ENCODE measurements around the gene ATF7.

DNA sequence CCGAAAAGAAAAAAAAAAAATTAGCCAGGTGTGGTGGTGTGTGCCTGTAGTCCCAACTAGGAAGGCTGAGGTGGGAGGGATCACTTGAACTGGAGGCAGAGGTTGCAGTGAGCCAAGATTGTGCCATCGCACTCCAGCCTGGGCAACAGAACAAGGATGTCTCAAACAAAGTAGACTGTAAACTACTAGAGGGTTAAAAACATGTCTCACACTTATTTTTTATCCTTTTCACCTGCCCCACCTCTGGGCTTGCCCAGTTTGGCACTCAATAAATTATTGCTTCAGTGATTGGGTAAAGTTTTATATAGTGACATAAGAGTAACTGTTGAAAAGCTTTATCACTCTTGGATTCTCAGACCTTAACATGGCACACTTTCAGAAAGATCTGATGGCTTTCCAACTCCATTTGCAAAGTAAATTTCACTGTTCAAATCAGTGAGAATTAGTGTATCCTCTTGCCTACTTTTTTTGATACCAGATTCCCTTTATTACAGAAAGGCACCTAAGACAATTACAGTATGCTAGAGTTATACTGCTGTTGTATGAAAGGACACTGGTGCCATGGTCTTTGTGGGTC lies 62.6 kb downstream of the ATF7 start:
- TF ChIP-seq FOXM1 (IDR thresholded peaks at IDR 0.05; ENCODE audit: low read depth), result no peak
- no peak for TF ChIP-seq GATA2 (CRISPR knock-in tag; IDR thresholded peaks at IDR 0.05)
- TF ChIP-seq, protein P1, sequence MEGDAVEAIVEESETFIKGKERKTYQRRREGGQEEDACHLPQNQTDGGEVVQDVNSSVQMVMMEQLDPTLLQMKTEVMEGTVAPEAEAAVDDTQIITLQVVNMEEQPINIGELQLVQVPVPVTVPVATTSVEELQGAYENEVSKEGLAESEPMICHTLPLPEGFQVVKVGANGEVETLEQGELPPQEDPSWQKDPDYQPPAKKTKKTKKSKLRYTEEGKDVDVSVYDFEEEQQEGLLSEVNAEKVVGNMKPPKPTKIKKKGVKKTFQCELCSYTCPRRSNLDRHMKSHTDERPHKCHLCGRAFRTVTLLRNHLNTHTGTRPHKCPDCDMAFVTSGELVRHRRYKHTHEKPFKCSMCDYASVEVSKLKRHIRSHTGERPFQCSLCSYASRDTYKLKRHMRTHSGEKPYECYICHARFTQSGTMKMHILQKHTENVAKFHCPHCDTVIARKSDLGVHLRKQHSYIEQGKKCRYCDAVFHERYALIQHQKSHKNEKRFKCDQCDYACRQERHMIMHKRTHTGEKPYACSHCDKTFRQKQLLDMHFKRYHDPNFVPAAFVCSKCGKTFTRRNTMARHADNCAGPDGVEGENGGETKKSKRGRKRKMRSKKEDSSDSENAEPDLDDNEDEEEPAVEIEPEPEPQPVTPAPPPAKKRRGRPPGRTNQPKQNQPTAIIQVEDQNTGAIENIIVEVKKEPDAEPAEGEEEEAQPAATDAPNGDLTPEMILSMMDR (IDR thresholded peaks at IDR 0.05), result no peak
- no peak for TF ChIP-seq POLR2AphosphoS5 (IDR thresholded peaks at IDR 0.05; ENCODE audit: low read depth, low read length)
- no peak for TF ChIP-seq USF2 (IDR thresholded peaks at IDR 0.05; ENCODE audit: borderline replicate concordance, low read depth, low read length)
- TF ChIP-seq RXRA (IDR thresholded peaks at IDR 0.05; ENCODE audit: borderline replicate concordance, low read depth), result no peak
- no peak for TF ChIP-seq ZBTB33 (IDR thresholded peaks at IDR 0.05; ENCODE audit: borderline replicate concordance, low read depth)
- TF ChIP-seq, protein P2, sequence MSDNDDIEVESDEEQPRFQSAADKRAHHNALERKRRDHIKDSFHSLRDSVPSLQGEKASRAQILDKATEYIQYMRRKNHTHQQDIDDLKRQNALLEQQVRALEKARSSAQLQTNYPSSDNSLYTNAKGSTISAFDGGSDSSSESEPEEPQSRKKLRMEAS (IDR thresholded peaks at IDR 0.05; ENCODE audit: low read depth), result no peak
- TF ChIP-seq, protein P3, sequence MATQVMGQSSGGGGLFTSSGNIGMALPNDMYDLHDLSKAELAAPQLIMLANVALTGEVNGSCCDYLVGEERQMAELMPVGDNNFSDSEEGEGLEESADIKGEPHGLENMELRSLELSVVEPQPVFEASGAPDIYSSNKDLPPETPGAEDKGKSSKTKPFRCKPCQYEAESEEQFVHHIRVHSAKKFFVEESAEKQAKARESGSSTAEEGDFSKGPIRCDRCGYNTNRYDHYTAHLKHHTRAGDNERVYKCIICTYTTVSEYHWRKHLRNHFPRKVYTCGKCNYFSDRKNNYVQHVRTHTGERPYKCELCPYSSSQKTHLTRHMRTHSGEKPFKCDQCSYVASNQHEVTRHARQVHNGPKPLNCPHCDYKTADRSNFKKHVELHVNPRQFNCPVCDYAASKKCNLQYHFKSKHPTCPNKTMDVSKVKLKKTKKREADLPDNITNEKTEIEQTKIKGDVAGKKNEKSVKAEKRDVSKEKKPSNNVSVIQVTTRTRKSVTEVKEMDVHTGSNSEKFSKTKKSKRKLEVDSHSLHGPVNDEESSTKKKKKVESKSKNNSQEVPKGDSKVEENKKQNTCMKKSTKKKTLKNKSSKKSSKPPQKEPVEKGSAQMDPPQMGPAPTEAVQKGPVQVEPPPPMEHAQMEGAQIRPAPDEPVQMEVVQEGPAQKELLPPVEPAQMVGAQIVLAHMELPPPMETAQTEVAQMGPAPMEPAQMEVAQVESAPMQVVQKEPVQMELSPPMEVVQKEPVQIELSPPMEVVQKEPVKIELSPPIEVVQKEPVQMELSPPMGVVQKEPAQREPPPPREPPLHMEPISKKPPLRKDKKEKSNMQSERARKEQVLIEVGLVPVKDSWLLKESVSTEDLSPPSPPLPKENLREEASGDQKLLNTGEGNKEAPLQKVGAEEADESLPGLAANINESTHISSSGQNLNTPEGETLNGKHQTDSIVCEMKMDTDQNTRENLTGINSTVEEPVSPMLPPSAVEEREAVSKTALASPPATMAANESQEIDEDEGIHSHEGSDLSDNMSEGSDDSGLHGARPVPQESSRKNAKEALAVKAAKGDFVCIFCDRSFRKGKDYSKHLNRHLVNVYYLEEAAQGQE (IDR thresholded peaks at IDR 0.05; ENCODE audit: low read depth, low read length), result no peak
- TF ChIP-seq EP300 (IDR thresholded peaks at IDR 0.05; ENCODE audit: borderline replicate concordance in 1 of 2, low read depth in 1 of 2, low read length in 1 of 2), result no peak
- no peak for TF ChIP-seq RFX5 (IDR thresholded peaks at IDR 0.05; ENCODE audit: low read length)
- TF ChIP-seq, protein P4, sequence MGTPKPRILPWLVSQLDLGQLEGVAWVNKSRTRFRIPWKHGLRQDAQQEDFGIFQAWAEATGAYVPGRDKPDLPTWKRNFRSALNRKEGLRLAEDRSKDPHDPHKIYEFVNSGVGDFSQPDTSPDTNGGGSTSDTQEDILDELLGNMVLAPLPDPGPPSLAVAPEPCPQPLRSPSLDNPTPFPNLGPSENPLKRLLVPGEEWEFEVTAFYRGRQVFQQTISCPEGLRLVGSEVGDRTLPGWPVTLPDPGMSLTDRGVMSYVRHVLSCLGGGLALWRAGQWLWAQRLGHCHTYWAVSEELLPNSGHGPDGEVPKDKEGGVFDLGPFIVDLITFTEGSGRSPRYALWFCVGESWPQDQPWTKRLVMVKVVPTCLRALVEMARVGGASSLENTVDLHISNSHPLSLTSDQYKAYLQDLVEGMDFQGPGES (IDR thresholded peaks at IDR 0.05; ENCODE audit: low read depth, low read length), result no peak
- TF ChIP-seq RAD21 (IDR thresholded peaks at IDR 0.05; ENCODE audit: low read length), result no peak
- TF ChIP-seq TCF12 (IDR thresholded peaks at IDR 0.05), result no peak

Measured in SK-N-SH (cell line).